ENCODE results near the gene BOD1L1. TPM values are rescaled to one million over a fixed set of nuclear protein-coding genes. Genes with fewer than 3 reads are reported as not detected.
A peak's percentile ranks its signal among the peaks of the same experiment; 100 is the strongest.

Gene BOD1L1
- polyA plus RNA-seq, 1 donor: 37.3 TPM

DNA sequence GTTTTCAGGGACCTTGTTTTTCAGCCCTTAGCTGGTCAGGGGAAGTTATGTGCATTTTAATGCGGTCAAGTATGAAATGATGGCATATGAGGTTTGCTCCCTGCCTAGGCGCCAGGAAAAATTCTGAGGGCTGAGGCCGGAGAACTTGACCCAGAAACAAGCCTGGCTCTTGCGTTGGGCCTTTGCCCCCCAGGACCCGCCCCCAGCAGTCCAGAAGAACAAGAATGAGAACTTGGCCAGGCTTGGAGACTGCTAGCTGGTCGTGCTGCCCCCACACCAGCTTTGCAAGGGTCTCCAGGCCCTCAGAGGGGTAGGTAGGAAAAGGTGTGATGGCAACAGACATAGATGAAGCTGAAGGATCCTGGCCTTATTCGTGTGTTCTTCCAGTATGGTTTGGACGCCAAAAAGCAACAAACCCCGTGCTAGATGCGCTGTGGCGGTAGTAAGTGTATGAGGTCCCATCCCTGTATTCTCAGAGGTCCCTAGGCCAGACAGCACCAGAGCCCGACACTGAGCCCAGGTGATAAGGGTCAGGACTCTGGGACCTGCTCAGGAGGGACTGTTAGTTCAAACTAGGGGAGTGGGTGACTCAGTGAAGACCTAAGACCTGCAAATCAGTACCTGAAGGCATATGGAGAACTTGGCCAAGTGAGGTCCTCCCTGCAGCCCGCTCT is 93.7 kb downstream of the BOD1L1 start:
- DNase-seq: no peak
- WGBS (ENCODE audit: insufficient coverage, low lambda C conversion rate): no CpG with 5 or more reads among the region's 13 CpGs
- Histone ChIP-seq H3K27me3 (ENCODE audit: control insufficient read depth, insufficient read depth, low read length) (peaks cover 99% of the 10 kb centered on the region), H3K4me3 (ENCODE audit: low read length) (no peak overlapping the region), H3K4me1 (ENCODE audit: control insufficient read depth, insufficient read depth, low read length) (peaks cover 4% of the 10 kb centered on the region), H3K27ac (ENCODE audit: low read length) (no peak overlapping the region), H3K9me3 (ENCODE audit: control insufficient read depth, low read depth, low read length) (no peaks in the 10 kb centered on the region), H3K36me3 (ENCODE audit: control insufficient read depth, insufficient read depth, low read length) (no peaks in the 10 kb centered on the region)

DNA sequence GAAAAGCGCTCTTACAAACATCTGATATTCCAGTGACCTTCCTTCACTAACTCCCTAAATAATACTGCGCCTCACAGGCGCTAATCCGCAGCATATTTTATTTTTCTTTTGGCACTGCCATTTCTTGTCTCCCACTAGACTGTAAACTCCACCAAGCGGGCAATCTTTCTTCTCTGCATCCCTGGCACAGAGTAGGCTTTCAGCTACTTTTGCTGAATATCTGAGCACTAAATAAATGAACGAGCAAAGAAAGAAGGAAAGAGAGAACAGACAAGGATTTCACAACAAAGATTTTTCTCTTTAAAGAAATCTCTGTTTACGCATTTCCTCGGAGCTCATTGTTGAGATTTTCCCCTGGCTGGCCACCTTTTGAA is 95.9 kb downstream of the BOD1L1 start:
- 21% methylated on average over 4 of the region's 8 CpGs for WGBS (ENCODE audit: insufficient coverage, low lambda C conversion rate)
- DNase-seq: no peak
- peaks cover 99% of the 10 kb centered on the region for H3K27me3 ChIP-seq (ENCODE audit: control insufficient read depth, insufficient read depth, low read length)
- peaks cover 4% of the 10 kb centered on the region for H3K4me1 ChIP-seq (ENCODE audit: control insufficient read depth, insufficient read depth, low read length)
- no peak overlapping the region for H3K27ac ChIP-seq (ENCODE audit: low read length)
- H3K4me3 ChIP-seq (ENCODE audit: low read length): no peak overlapping the region
- H3K36me3 ChIP-seq (ENCODE audit: control insufficient read depth, insufficient read depth, low read length): no peaks in the 10 kb centered on the region
- H3K9me3 ChIP-seq (ENCODE audit: control insufficient read depth, low read depth, low read length): no peaks in the 10 kb centered on the region

DNA sequence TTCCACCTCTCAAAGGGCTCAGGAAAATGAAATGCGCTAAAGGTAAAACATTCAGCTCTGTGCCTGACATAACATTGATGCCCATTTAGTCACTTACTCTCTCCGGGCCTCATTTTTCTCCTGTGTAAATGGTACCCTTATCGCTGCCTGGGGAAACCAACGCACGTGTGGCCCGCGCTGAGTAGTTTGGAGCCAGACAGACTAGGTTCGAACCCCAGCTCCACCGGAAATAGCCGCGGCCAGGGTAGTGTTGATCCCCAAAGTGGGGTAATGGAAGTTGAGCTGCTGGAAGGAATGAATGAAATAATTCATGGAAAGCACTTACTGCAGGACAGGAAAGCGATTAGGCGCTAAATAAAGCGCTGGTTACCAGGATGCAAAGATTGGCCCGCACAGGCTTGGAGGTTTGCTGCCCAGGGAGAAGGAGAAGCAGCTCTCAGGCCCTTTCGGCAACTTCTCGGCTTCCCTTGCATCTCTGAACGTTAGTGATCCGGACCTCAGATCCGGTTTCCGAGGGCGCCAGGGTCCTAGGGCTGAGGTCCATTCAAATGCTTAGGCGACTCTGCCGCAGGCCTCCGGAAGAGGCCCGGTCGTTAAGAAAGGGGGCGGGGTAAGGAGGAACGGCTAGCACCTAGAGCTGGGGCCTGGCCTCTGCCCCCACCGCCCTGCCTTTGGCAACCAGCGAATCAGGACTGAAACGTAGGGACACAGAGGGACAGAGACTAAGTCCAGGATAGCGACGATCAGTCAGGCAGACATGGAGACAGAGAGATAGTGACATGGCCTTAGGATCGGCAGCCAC is 96.5 kb downstream of the BOD1L1 start:
- H3K4me1 ChIP-seq (ENCODE audit: control insufficient read depth, insufficient read depth, low read length): peaks cover 4% of the 10 kb centered on the region
- H3K9me3 ChIP-seq (ENCODE audit: control insufficient read depth, low read depth, low read length): no peaks in the 10 kb centered on the region
- no peak overlapping the region for H3K4me3 ChIP-seq (ENCODE audit: low read length)
- DNase-seq: no peak
- H3K27ac ChIP-seq (ENCODE audit: low read length): no peak overlapping the region
- H3K36me3 ChIP-seq (ENCODE audit: control insufficient read depth, insufficient read depth, low read length): no peaks in the 10 kb centered on the region
- H3K27me3 ChIP-seq (ENCODE audit: control insufficient read depth, insufficient read depth, low read length): peaks cover 99% of the 10 kb centered on the region
- no CpG with 5 or more reads among the region's 35 CpGs for WGBS (ENCODE audit: insufficient coverage, low lambda C conversion rate)

DNA sequence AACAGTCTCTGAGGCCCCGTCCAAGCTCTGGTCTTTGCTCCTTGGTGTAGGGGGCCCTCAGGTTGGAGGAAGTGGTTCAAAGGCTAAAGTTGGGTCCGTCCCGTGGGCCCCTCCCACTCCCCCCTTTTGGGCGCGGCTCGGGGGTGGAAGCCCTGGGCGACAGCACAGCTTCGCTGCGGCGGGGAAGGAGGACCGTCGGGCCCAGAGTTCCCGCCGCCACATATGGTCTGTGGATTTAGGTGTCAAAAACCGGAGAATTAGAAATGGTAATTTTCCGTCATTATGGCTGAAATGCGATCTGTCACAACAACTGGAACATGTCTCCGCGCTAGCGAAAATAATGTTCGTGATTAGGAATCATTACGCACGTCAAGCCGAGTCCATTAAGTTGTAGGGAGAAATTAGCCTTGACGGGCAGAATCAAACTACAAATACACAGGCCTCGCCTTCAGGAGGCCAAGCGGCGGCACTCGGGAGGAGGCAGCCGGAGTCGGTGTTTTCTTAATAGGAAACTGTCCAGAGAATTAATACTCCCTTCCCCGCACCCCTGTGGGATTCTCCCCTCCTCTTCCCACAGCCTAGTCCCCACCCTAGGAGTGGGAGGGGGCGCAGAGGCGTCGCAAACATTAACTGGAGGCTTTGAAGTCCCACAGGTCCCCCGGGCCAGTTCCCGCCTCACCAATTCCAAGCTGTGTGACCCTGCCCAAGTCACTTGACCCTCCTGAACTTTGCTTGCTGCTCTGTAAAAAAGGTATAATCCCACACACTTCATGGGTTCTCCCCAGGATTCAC is 98.2 kb downstream of the BOD1L1 start:
- WGBS (ENCODE audit: insufficient coverage, low lambda C conversion rate): no CpG with 5 or more reads among the region's 37 CpGs
- Histone ChIP-seq H3K27ac (ENCODE audit: low read length) (no peak overlapping the region), H3K4me1 (ENCODE audit: control insufficient read depth, insufficient read depth, low read length) (peaks cover 4% of the 10 kb centered on the region), H3K4me3 (ENCODE audit: low read length) (no peak overlapping the region), H3K36me3 (ENCODE audit: control insufficient read depth, insufficient read depth, low read length) (no peaks in the 10 kb centered on the region), H3K9me3 (ENCODE audit: control insufficient read depth, low read depth, low read length) (peaks cover 5% of the 10 kb centered on the region), H3K27me3 (ENCODE audit: control insufficient read depth, insufficient read depth, low read length) (peaks cover 99% of the 10 kb centered on the region)
- peak in 1 of 2 donors; percentile 25 for DNase-seq

DNA sequence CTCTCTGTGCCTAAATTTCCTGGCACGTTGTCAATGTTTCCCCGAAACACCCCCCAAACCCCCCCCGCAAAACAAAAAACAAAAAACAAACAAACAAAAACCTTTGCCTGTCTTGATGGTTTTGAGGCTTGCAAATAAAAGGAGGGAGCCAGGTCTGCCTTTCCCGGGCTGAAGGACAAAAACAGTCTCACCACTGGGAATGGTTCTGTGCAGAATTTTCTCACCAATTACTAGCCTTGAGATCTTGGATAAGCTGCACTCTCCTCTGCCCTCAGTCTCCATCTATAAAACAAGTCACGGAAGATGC is 98.8 kb downstream of the BOD1L1 start:
- no peak for DNase-seq
- Histone ChIP-seq H3K9me3 (ENCODE audit: control insufficient read depth, low read depth, low read length) (peaks cover 11% of the 10 kb centered on the region), H3K4me3 (ENCODE audit: low read length) (no peak overlapping the region), H3K27ac (ENCODE audit: low read length) (no peak overlapping the region), H3K36me3 (ENCODE audit: control insufficient read depth, insufficient read depth, low read length) (no peaks in the 10 kb centered on the region), H3K4me1 (ENCODE audit: control insufficient read depth, insufficient read depth, low read length) (peaks cover 4% of the 10 kb centered on the region), H3K27me3 (ENCODE audit: control insufficient read depth, insufficient read depth, low read length) (peaks cover 99% of the 10 kb centered on the region)
- WGBS (ENCODE audit: insufficient coverage, low lambda C conversion rate): no CpG with 5 or more reads among the region's 5 CpGs

DNA sequence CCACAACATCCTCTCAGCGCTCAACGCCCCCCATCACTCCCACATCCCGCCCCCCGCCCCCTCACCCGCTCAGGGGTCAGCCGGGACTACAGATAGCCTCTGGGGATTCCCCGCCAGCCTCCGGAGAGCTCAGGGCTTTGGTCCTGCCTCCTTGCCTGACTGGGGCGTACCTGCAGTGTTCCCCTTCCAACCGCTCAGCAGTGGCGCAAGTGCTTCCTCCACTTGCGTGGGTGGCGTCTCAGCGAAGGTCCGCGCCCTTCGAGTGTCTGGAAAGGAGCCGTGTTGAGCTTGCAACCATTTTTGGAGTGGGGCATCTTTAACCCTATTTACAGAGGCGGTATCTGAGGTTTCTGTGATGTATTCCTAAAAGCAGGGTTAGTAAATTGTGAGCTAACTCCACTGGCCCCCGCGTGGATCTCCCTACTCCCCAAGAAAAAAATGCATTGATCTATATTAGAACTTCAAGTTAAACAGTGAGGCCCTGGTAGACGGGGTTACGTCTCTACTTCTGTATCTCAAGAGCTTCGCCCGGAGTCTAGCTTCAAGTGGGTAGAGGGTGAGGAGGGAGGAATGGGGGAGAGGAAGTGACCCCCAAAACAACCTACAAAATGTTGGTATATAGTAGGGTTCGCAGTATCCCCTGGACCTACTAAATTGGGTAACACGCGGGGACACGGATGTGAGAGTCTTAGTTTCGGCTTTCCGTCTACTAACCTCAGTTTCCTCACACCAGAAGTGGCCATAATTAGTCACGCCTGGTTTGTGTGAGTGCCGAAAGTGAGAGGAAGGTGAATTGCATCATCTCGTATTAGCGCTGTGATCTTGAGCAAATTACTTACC is 99.3 kb downstream of the BOD1L1 start:
- no peak for DNase-seq
- Histone ChIP-seq H3K4me1 (ENCODE audit: control insufficient read depth, insufficient read depth, low read length) (peaks cover 4% of the 10 kb centered on the region), H3K4me3 (ENCODE audit: low read length) (no peak overlapping the region), H3K9me3 (ENCODE audit: control insufficient read depth, low read depth, low read length) (peaks cover 13% of the 10 kb centered on the region), H3K27ac (ENCODE audit: low read length) (no peak overlapping the region), H3K27me3 (ENCODE audit: control insufficient read depth, insufficient read depth, low read length) (peaks cover 100% of the 10 kb centered on the region), H3K36me3 (ENCODE audit: control insufficient read depth, insufficient read depth, low read length) (no peaks in the 10 kb centered on the region)
- WGBS (ENCODE audit: insufficient coverage, low lambda C conversion rate): no CpG with 5 or more reads among the region's 35 CpGs

DNA sequence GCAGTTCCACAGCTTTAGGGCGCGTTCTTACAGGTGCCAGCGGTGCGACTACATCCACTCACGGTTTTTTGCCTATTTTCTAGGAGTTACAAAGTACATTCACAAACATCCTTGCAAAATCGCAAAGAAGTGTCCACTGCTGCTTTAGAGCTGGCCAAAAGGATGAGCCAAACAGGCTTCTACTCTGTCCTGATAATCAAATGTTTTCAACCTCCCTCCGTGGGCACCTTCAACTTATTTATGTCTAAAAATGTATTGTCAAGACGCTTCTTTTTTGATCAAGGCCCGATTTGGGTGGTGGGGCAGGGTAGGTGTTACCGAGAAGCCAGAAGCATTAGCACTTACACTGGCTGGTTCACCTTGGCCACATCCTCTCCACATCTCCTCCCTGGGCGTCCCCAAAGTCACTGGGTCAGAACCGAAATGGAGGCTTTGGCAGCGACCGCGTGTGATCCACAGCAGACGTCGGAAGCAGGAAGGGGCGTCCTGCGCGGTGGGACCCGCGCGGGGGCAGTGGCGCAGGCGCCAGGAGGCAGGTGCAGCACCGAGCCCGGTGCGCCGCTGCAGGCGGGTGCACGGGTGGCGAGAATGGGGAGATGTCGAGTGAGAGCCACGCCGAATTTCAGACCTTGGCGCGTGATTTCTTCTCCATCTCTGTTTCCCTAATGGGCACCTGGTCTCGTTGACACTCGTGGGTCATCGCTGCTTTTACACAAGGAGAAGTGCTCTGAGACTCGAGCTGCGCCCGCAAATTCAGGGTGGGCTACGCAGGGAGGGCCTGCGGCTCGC is 100.1 kb downstream of the BOD1L1 start:
- DNase-seq: no peak
- no CpG with 5 or more reads among the region's 46 CpGs for WGBS (ENCODE audit: insufficient coverage, low lambda C conversion rate)
- Histone ChIP-seq H3K4me1 (ENCODE audit: control insufficient read depth, insufficient read depth, low read length) (peaks cover 4% of the 10 kb centered on the region), H3K4me3 (ENCODE audit: low read length) (no peak overlapping the region), H3K27me3 (ENCODE audit: control insufficient read depth, insufficient read depth, low read length) (peaks cover 100% of the 10 kb centered on the region), H3K27ac (ENCODE audit: low read length) (no peak overlapping the region), H3K36me3 (ENCODE audit: control insufficient read depth, insufficient read depth, low read length) (no peaks in the 10 kb centered on the region), H3K9me3 (ENCODE audit: control insufficient read depth, low read depth, low read length) (peaks cover 19% of the 10 kb centered on the region)

DNA sequence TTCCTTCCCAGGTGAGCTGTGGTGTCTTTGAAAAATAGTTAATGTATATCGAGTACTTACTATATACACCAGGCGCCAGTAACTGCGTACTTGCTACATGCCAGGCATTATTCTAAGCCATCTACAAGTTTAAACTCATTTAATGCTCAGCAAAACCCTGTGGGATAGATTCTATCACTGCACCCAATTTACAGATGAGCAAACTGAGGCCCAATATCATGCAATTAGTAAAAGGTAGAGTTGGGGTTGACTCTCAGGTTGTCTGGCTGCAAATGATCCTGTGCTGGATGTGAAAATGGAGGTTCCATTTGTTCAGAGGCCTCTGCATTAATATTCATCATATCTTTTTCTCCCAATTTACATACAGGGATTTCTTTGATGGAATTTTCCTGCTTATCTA is 100.9 kb downstream of the BOD1L1 start:
- Histone ChIP-seq H3K4me3 (ENCODE audit: low read length) (no peak overlapping the region), H3K36me3 (ENCODE audit: control insufficient read depth, insufficient read depth, low read length) (no peaks in the 10 kb centered on the region), H3K27ac (ENCODE audit: low read length) (no peak overlapping the region), H3K27me3 (ENCODE audit: control insufficient read depth, insufficient read depth, low read length) (peaks cover 100% of the 10 kb centered on the region), H3K9me3 (ENCODE audit: control insufficient read depth, low read depth, low read length) (peaks cover 21% of the 10 kb centered on the region), H3K4me1 (ENCODE audit: control insufficient read depth, insufficient read depth, low read length) (peaks cover 4% of the 10 kb centered on the region)
- no CpG with 5 or more reads among the region's 3 CpGs for WGBS (ENCODE audit: insufficient coverage, low lambda C conversion rate)
- no peak for DNase-seq

DNA sequence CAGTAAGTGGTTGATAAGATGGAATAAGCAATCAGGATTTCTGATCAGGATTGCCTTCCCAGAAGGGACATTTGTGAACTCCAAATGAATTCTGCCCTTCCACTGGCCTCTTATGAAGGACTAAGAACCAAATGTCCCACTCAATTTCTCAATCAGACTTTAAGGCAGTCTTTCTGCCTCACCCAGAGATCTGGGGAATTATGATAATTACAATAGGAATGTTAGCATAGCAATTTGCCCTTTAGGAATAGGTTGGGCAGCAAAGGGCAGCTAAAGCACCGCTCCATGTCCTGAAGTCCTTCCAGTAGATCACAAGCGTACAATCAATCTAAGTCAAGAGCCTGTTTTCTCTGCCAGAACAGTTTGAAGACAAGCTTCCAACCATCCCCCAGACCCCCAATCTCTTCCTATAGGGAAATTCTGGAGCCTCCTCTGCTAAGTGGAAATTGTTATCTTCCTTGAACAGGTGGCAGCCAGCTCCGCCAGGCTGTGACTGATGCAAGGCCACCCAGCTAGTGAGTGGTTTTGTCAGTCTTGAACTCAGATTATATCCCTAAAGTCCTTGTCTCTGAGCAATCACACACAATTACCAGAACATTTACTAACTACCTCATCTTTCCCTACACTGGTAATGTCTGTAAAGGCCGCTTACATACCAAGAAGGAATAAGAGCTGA is 101.8 kb downstream of the BOD1L1 start:
- no peak overlapping the region for H3K4me3 ChIP-seq (ENCODE audit: low read length)
- H3K27ac ChIP-seq (ENCODE audit: low read length): no peak overlapping the region
- no peaks in the 10 kb centered on the region for H3K36me3 ChIP-seq (ENCODE audit: control insufficient read depth, insufficient read depth, low read length)
- no peak for DNase-seq
- peaks cover 21% of the 10 kb centered on the region for H3K9me3 ChIP-seq (ENCODE audit: control insufficient read depth, low read depth, low read length)
- peaks cover 4% of the 10 kb centered on the region for H3K4me1 ChIP-seq (ENCODE audit: control insufficient read depth, insufficient read depth, low read length)
- H3K27me3 ChIP-seq (ENCODE audit: control insufficient read depth, insufficient read depth, low read length): peaks cover 97% of the 10 kb centered on the region
- WGBS (ENCODE audit: insufficient coverage, low lambda C conversion rate): no CpG with 5 or more reads among the region's 4 CpGs
